GM13977 (cell line): ENCODE data around the gene GRIN2A.

Source experiments
- DNase-seq: peaks from one replicate; pipeline ENCODE4 v3.0.0; 2012; ENCODE audit warnings: low spot score
- in situ Hi-C: fragments of 300-500 bp; cut with MboI; formaldehyde crosslinking; loops from one replicate; pipeline ENCODE4 v1.12.0; 2022; ENCODE audit warnings: low sequenced_read_pairs, low pct_unique_long_range_greater_than_20kb, mixed read lengths, inconsistent platforms; ENCODE audit not compliant: unreplicated experiment
- TF ChIP-seq, protein P1 (sequence below): IDR thresholded peaks from 2 replicates; pipeline ENCODE4 v1.5.1; 2012; ENCODE audit warnings: mild to moderate bottlenecking, control low read depth; ENCODE audit not compliant: insufficient read depth; ENCODE audit errors: extremely low read depth, missing control alignments

The GRIN2A gene

DNA sequence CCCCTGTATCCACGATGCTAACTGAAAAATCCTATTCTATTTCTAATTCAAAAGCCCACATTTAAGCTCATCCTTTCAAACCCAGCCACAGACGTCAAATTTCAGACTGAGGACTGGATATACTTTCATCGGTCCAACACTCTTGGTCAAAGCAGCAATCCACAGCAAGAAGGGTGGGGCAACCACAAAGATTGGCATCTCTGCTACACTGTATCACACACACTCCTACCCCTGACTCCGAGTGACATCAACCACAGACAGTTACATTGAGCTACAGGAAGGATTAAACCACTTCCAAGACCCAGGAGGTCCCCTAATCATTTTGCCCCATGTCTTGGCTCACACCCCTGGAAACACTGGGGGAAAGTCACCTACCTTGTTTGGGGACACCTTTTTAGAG, 61.3 kb downstream of the GRIN2A start:
- in situ Hi-C loops, result no loop called here
- TF ChIP-seq, protein P1, sequence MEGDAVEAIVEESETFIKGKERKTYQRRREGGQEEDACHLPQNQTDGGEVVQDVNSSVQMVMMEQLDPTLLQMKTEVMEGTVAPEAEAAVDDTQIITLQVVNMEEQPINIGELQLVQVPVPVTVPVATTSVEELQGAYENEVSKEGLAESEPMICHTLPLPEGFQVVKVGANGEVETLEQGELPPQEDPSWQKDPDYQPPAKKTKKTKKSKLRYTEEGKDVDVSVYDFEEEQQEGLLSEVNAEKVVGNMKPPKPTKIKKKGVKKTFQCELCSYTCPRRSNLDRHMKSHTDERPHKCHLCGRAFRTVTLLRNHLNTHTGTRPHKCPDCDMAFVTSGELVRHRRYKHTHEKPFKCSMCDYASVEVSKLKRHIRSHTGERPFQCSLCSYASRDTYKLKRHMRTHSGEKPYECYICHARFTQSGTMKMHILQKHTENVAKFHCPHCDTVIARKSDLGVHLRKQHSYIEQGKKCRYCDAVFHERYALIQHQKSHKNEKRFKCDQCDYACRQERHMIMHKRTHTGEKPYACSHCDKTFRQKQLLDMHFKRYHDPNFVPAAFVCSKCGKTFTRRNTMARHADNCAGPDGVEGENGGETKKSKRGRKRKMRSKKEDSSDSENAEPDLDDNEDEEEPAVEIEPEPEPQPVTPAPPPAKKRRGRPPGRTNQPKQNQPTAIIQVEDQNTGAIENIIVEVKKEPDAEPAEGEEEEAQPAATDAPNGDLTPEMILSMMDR, result no peak
- no peak for DNase-seq

DNA sequence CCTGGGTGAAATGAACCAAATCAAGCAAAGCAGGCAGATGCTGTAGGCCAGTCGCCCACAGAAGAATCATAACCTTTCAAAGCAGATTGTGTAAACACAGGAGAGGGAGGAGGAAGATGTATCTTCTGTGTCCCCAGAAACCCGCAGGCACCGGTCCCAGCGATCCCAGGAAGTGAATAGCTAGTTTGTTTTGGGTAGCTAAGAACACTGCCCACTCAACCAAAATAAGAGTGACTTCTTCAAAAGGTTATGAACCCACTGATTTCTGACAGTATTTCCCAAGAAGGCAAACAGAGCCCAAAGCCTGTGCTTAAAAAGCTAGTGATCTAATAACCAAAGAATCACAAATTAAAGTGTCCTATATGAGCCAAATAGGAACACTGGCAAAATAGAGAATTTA, 67.8 kb downstream of the GRIN2A start:
- DNase-seq, result no peak
- in situ Hi-C loops, result no loop called here
- TF ChIP-seq, protein P1, result no peak

DNA sequence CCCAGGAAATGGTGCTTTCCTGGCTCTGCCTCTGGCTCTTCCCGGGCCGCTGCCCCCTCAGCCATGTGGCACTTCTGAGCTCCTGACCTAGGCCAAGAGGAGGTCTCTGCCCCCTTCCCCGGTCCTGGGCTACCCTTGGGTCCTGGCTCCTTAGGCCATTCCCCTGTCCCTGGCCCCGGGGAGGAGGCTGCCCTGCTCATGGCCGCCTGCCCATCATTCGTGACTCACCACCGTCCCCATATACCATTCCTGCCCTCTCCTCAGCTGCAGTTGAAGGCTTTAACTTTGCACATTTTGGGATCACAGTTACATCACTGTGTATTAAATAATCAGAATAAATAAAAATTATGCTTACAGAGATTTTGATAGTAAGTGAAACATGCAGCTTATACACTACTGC, 69.0 kb downstream of the GRIN2A start:
- TF ChIP-seq, protein P1, result no peak
- DNase-seq, result no peak
- in situ Hi-C loops, result no loop called here

DNA sequence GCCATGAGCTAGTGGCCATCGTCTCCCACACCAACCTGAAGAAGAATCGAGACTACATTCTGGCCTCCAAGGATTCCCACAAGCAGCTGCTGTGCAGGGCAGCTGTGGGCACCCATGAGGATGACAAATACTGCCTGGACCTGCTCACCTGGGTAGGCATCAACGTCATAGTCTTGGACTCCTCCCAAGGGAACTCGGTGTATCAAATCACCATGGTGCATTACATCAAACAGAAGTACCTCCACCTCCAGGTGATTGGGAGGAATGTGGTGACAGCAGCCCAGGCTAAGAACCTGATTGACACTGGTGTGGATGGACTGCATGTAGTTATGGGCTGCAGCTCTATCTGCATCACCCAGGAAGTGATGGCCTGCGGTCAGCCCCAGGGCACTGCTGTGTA, 70.2 kb downstream of the GRIN2A start:
- in situ Hi-C loops, result no loop called here
- no peak for DNase-seq
- TF ChIP-seq, protein P1, result no peak

DNA sequence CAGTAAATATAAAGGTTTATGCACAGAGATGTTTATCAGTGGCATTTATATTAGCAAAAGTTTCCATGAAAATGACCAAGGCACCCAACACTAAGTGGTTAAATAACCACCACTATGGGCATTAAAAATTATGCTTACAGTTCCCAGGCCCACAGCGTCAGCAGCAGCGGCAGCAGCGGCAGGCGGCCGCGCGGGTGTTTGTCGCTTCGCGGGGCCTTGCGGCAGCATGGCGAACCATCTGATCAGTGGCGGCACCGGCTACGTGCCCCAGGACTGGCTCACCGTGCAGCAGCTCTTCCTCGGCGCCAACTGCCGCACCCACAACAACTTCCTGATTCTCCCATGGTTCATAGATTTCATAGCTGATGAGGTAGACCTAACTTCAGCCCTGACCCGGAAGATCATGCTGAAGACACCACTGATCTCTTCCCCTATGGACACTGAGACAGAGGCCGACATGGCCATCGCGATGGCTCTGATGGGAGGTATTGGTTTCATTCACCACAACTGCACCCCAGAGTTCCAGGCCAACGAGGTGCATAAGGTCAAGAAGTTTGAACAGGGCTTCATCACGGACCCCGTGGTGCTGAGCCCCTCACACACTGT, 71.0 kb downstream of the GRIN2A start:
- no peak for DNase-seq
- TF ChIP-seq, protein P1, result no peak
- in situ Hi-C loops, result no loop called here

DNA sequence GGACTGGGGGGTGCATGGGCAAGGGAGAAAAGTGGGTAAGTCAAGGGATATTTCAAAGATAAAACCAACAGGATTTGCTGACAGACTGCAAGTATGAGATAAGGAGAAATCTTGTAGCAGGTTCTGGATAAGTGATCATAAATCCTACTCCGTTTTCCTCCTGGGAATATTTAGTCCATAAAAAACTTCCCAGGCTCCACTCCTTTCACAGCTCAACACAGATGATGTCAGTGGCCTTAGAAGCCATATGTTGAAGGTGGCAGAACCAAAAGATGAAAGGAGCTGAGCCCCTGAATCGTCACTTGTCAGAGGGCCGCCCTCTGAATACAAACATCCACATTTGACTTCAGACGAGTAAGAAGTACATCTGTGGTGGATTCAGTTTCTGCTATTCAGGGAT, 71.7 kb downstream of the GRIN2A start:
- no peak for DNase-seq
- TF ChIP-seq, protein P1, result no peak
- in situ Hi-C loops, result no loop called here

DNA sequence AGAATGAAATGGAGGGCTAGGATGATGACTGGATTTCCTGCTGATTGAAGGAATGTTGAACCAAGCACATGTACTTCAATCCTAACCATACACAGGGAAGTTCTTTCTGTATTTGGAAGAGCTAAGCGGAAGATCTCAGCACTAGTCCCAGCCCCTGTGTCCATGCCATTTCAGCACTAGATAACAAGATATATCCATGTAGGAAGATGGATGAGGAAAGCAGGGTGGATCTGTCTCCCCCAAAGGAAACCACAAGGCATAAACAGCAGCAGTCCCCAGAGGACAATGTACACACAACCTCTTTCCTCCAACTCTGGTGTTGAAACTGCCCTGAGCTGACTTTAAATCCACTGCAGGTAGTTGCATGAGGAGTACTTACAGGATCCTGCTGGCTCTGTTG, 75.1 kb downstream of the GRIN2A start:
- no peak for DNase-seq
- in situ Hi-C loops, result no loop called here
- TF ChIP-seq, protein P1, result no peak
